ENCODE measurements around the gene KIZ.
A peak's percentile ranks its signal among the peaks of the same experiment; 100 is the strongest.

The KIZ gene

GRCh38 chr20:21133917-21134622 is 8.2 kb downstream of the KIZ start:
- Histone ChIP-seq H3K4me2 (ENCODE audit: insufficient read depth, low read length, poor library complexity, severe bottlenecking) (no peak overlapping the region), H3K23ac (ENCODE audit: low read depth, low read length, poor library complexity) (no peak overlapping the region), H3K9ac (ENCODE audit: low read depth, low read length, poor library complexity) (no peak overlapping the region), H2BK15ac (ENCODE audit: low read length) (no peak overlapping the region), H4K8ac (ENCODE audit: low read depth, low read length) (no peak overlapping the region), H2BK5ac (ENCODE audit: low read length) (peak overlapping the region; percentile 21), H4K91ac (ENCODE audit: low read depth, low read length, poor library complexity) (no peak overlapping the region), H2BK12ac (ENCODE audit: low read length) (no peak overlapping the region), H2BK120ac (ENCODE audit: low read depth, low read length) (no peak overlapping the region), H3K14ac (ENCODE audit: low read length) (no peak overlapping the region), H3K4ac (ENCODE audit: low read length) (no peak overlapping the region), H3K4me3 (ENCODE audit: low read length in 2 of 2) (no peak overlapping the region), H3K79me1 (ENCODE audit: low read depth, low read length) (no peaks in the 10 kb centered on the region), H3K18ac (ENCODE audit: low read length) (peak overlapping the region; percentile 41), H3K9me3 (replicated peaks in 1 of 2; ENCODE audit: control insufficient read depth in 2 of 2, insufficient read depth in 1 of 2, low read depth in 1 of 2, low read length in 2 of 2) (no peaks in the 10 kb centered on the region), H2AFZ (ENCODE audit: low read length) (no peak overlapping the region), H3K27me3 (ENCODE audit: control insufficient read depth in 3 of 3, insufficient read depth in 3 of 3, low read depth in 1 of 3, low read length in 3 of 3) (no peaks in the 10 kb centered on the region), H3K4me1 (ENCODE audit: control insufficient read depth in 2 of 2, insufficient read depth in 1 of 2, low read depth in 1 of 2, low read length in 2 of 2) (peaks cover 0 to 2% of the 10 kb centered on the region in 2 donors), H2AK5ac (ENCODE audit: low read depth, low read length) (no peak overlapping the region), H3K36me3 (replicated peaks in 1 of 2; ENCODE audit: control insufficient read depth in 2 of 2, insufficient read depth in 2 of 2, low read length in 2 of 2) (peaks cover 0 to 1% of the 10 kb centered on the region in 2 donors), H3K27ac (replicated peaks; ENCODE audit: low read length) (no peak overlapping the region)
- no peak for DNase-seq (ENCODE audit: low spot score)
- WGBS, 2 donors (ENCODE audit: extremely low coverage in 2 of 2, insufficient read length in 2 of 2, insufficient replicate concordance in 1 of 2) = no CpG with 5 or more reads among the region's 16 CpGs

GRCh38 chr20:21134883-21135493 is 9.1 kb downstream of the KIZ start:
- Histone ChIP-seq H3K4ac (ENCODE audit: low read length) (no peak overlapping the region), H3K4me2 (ENCODE audit: insufficient read depth, low read length, poor library complexity, severe bottlenecking) (no peak overlapping the region), H3K18ac (ENCODE audit: low read length) (no peak overlapping the region), H3K9ac (ENCODE audit: low read depth, low read length, poor library complexity) (no peak overlapping the region), H3K27me3 (ENCODE audit: control insufficient read depth in 3 of 3, insufficient read depth in 3 of 3, low read depth in 1 of 3, low read length in 3 of 3) (no peaks in the 10 kb centered on the region), H4K91ac (ENCODE audit: low read depth, low read length, poor library complexity) (no peak overlapping the region), H3K9me3 (replicated peaks in 1 of 2; ENCODE audit: control insufficient read depth in 2 of 2, insufficient read depth in 1 of 2, low read depth in 1 of 2, low read length in 2 of 2) (no peaks in the 10 kb centered on the region), H2BK120ac (ENCODE audit: low read depth, low read length) (no peak overlapping the region), H3K79me1 (ENCODE audit: low read depth, low read length) (no peaks in the 10 kb centered on the region), H2AFZ (ENCODE audit: low read length) (no peak overlapping the region), H4K8ac (ENCODE audit: low read depth, low read length) (no peak overlapping the region), H3K23ac (ENCODE audit: low read depth, low read length, poor library complexity) (no peak overlapping the region), H3K4me1 (ENCODE audit: control insufficient read depth in 2 of 2, insufficient read depth in 1 of 2, low read depth in 1 of 2, low read length in 2 of 2) (peaks cover 0 to under 1% of the 10 kb centered on the region in 2 donors), H3K4me3 (ENCODE audit: low read length in 2 of 2) (no peak overlapping the region), H2BK5ac (ENCODE audit: low read length) (no peak overlapping the region), H3K27ac (replicated peaks; ENCODE audit: low read length) (no peak overlapping the region), H2BK12ac (ENCODE audit: low read length) (no peak overlapping the region), H2BK15ac (ENCODE audit: low read length) (no peak overlapping the region), H3K36me3 (replicated peaks in 1 of 2; ENCODE audit: control insufficient read depth in 2 of 2, insufficient read depth in 2 of 2, low read length in 2 of 2) (peaks cover under 1 to 1% of the 10 kb centered on the region in 2 donors), H2AK5ac (ENCODE audit: low read depth, low read length) (no peak overlapping the region), H3K14ac (ENCODE audit: low read length) (no peak overlapping the region)
- WGBS, 2 donors (ENCODE audit: extremely low coverage in 2 of 2, insufficient read length in 2 of 2, insufficient replicate concordance in 1 of 2) = no CpG with 5 or more reads among the region's 10 CpGs
- DNase-seq (ENCODE audit: low spot score) = no peak

GRCh38 chr20:21136015-21136732 is 10.3 kb downstream of the KIZ start:
- DNase-seq (ENCODE audit: low spot score) = no peak
- Histone ChIP-seq H3K79me1 (ENCODE audit: low read depth, low read length) (no peaks in the 10 kb centered on the region), H3K9me3 (replicated peaks in 1 of 2; ENCODE audit: control insufficient read depth in 2 of 2, insufficient read depth in 1 of 2, low read depth in 1 of 2, low read length in 2 of 2) (no peaks in the 10 kb centered on the region), H3K23ac (ENCODE audit: low read depth, low read length, poor library complexity) (no peak overlapping the region), H3K36me3 (replicated peaks in 1 of 2; ENCODE audit: control insufficient read depth in 2 of 2, insufficient read depth in 2 of 2, low read length in 2 of 2) (peaks cover 1 to 3% of the 10 kb centered on the region in 2 donors), H3K27me3 (ENCODE audit: control insufficient read depth in 3 of 3, insufficient read depth in 3 of 3, low read depth in 1 of 3, low read length in 3 of 3) (no peaks in the 10 kb centered on the region), H2AFZ (ENCODE audit: low read length) (no peak overlapping the region), H3K4ac (ENCODE audit: low read length) (no peak overlapping the region), H4K8ac (ENCODE audit: low read depth, low read length) (no peak overlapping the region), H3K4me1 (ENCODE audit: control insufficient read depth in 2 of 2, insufficient read depth in 1 of 2, low read depth in 1 of 2, low read length in 2 of 2) (no peaks in the 10 kb centered on the region), H3K14ac (ENCODE audit: low read length) (no peak overlapping the region), H3K18ac (ENCODE audit: low read length) (no peak overlapping the region), H2BK120ac (ENCODE audit: low read depth, low read length) (no peak overlapping the region), H4K91ac (ENCODE audit: low read depth, low read length, poor library complexity) (no peak overlapping the region), H3K9ac (ENCODE audit: low read depth, low read length, poor library complexity) (no peak overlapping the region), H2BK12ac (ENCODE audit: low read length) (no peak overlapping the region), H3K27ac (replicated peaks; ENCODE audit: low read length) (no peak overlapping the region), H2AK5ac (ENCODE audit: low read depth, low read length) (no peak overlapping the region), H2BK15ac (ENCODE audit: low read length) (no peak overlapping the region), H2BK5ac (ENCODE audit: low read length) (no peak overlapping the region), H3K4me3 (ENCODE audit: low read length in 2 of 2) (no peak overlapping the region), H3K4me2 (ENCODE audit: insufficient read depth, low read length, poor library complexity, severe bottlenecking) (no peak overlapping the region)
- no CpG with 5 or more reads among the region's 8 CpGs for WGBS, 2 donors (ENCODE audit: extremely low coverage in 2 of 2, insufficient read length in 2 of 2, insufficient replicate concordance in 1 of 2)

- Histone ChIP-seq H4K8ac (ENCODE audit: low read depth, low read length) (no peak overlapping the region), H3K23ac (ENCODE audit: low read depth, low read length, poor library complexity) (no peak overlapping the region), H2AK5ac (ENCODE audit: low read depth, low read length) (no peak overlapping the region), H3K79me1 (ENCODE audit: low read depth, low read length) (no peaks in the 10 kb centered on the region), H3K4ac (ENCODE audit: low read length) (no peak overlapping the region), H3K14ac (ENCODE audit: low read length) (no peak overlapping the region), H2BK120ac (ENCODE audit: low read depth, low read length) (no peak overlapping the region), H3K4me1 (ENCODE audit: control insufficient read depth in 2 of 2, insufficient read depth in 1 of 2, low read depth in 1 of 2, low read length in 2 of 2) (no peaks in the 10 kb centered on the region), H2BK12ac (ENCODE audit: low read length) (no peak overlapping the region), H4K91ac (ENCODE audit: low read depth, low read length, poor library complexity) (no peak overlapping the region), H3K9ac (ENCODE audit: low read depth, low read length, poor library complexity) (no peak overlapping the region), H3K4me3 (ENCODE audit: low read length in 2 of 2) (no peak overlapping the region), H2BK15ac (ENCODE audit: low read length) (no peak overlapping the region), H3K36me3 (replicated peaks in 1 of 2; ENCODE audit: control insufficient read depth in 2 of 2, insufficient read depth in 2 of 2, low read length in 2 of 2) (peaks cover 1 to 3% of the 10 kb centered on the region in 2 donors), H3K27me3 (ENCODE audit: control insufficient read depth in 3 of 3, insufficient read depth in 3 of 3, low read depth in 1 of 3, low read length in 3 of 3) (no peaks in the 10 kb centered on the region), H2AFZ (ENCODE audit: low read length) (no peak overlapping the region), H3K9me3 (replicated peaks in 1 of 2; ENCODE audit: control insufficient read depth in 2 of 2, insufficient read depth in 1 of 2, low read depth in 1 of 2, low read length in 2 of 2) (no peaks in the 10 kb centered on the region), H3K4me2 (ENCODE audit: insufficient read depth, low read length, poor library complexity, severe bottlenecking) (no peak overlapping the region), H3K18ac (ENCODE audit: low read length) (no peak overlapping the region), H2BK5ac (ENCODE audit: low read length) (no peak overlapping the region), H3K27ac (replicated peaks; ENCODE audit: low read length) (no peak overlapping the region)
- no peak for DNase-seq (ENCODE audit: low spot score)
- WGBS, 2 donors (ENCODE audit: extremely low coverage in 2 of 2, insufficient read length in 2 of 2, insufficient replicate concordance in 1 of 2) = no CpG with 5 or more reads among the region's 1 CpG
These were observed 11.2 kb downstream of the KIZ start for GRCh38 chr20:21137078-21137477.
